ENCODE results near the gene PRDM16.

DNA sequence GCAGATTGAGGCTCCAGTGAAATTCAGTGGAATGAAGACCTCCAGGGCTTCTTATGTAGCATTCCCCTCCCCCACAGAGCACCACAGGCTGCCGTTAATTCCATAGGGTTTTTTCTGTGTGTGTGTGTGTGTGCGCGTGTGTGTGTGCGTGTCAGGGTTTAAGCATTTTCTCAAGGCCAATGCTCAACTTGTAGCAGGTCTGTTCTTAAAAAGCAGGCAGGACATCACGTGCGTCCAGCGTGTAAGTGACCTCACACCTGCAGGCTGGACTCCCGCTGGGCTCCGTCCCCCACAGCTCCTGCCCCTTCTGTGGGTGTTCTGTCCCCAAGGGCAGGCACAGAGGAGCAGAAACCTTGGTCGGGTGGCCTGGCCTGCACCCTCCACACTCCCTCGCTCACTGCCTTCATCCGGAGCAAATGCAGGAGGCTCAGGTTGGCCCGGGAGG lies 5.3 kb downstream of the PRDM16 start:
- no peak for TF ChIP-seq POLR2A (IDR thresholded peaks at IDR 0.05; ENCODE audit: low read length)
- TF ChIP-seq GATA1 (IDR thresholded peaks at IDR 0.05; ENCODE audit: low read depth, low read length) = no peak

Measured in erythroblast (primary cell).